ENCODE results near the gene ASPM. TPM values are rescaled to one million over a fixed set of nuclear protein-coding genes. Genes with fewer than 3 reads are reported as not detected.

Gene ASPM
- total and polyA plus RNA-seq, 9 of the 15 experiments (the other 6 are each of a cell fraction or from before 2014, with no cell fraction given), result 22.7 to 84.4 (median 46.4) TPM

- no peaks in the 10 kb centered on the region for H3K9me1 ChIP-seq (ENCODE audit: control insufficient read depth, insufficient read depth, low read length)
- in situ Hi-C loops (cut with MboI), result no loop called here
- no peaks in the 10 kb centered on the region for H3K9me3 ChIP-seq (replicated peaks; ENCODE audit: control insufficient read depth, insufficient read depth, low read depth, low read length)
- BruUV-seq (replicated peaks), result no TSS peak
- H3K4me2 ChIP-seq (ENCODE audit: insufficient read depth, low read length), result no peak overlapping the region
- no peak overlapping the region for H3K4me3 ChIP-seq
- ATAC-seq (no peak), DNase-seq (ENCODE audit: extremely low read depth in 1 of 4, low spot score in 3 of 4) (no peak), FAIRE-seq (no peak)
- H4K20me1 ChIP-seq (replicated peaks; ENCODE audit: control insufficient read depth, insufficient read depth, low read length), result no peaks in the 10 kb centered on the region
- CTCF ChIA-PET (ENCODE audit: low intra/inter-chr PET ratio), result interaction anchor here (0.7 kb wide), 1 partner anchor 1049 kb away, joined by 3 read pairs; no protein-coding TSS in a partner anchor
- H3K27me3 ChIP-seq (ENCODE audit: control insufficient read depth in 2 of 2, insufficient read depth in 2 of 2, low read length in 2 of 2), result no peaks in the 10 kb centered on the region
- H3K36me3 ChIP-seq (ENCODE audit: control insufficient read depth, insufficient read depth, low read length), result peaks cover 13% of the 10 kb centered on the region; the same call in 2 of the 3 replicates
- no peak overlapping the region for H2AFZ ChIP-seq (ENCODE audit: low read depth, low read length)
- POLR2A ChIA-PET, result no interaction called here
- H3K9ac ChIP-seq (ENCODE audit: insufficient read depth in 1 of 2, low read depth in 2 of 2, low read length in 2 of 2), result no peak overlapping the region
- intact Hi-C loops (cut with micrococcal nuclease), result loop anchor here (5.0 kb wide), 1 partner anchor 543 kb away; the partner anchor contains the start of gene CFH
- TF ChIP-seq RFX5 (IDR thresholded peaks at IDR 0.05; ENCODE audit: low read depth, low read length) (no peak), UBTF (IDR thresholded peaks at IDR 0.05; ENCODE audit: borderline replicate concordance in 1 of 2, low read depth in 2 of 2, low read length in 2 of 2) (no peak), PTTG1 (tag; IDR thresholded peaks at IDR 0.05; ENCODE audit: low read depth) (no peak), ZNF507 (tag; conservative IDR thresholded peaks at IDR 0.05) (no peak), GABPB1 (CRISPR knock-in tag; IDR thresholded peaks at IDR 0.05) (no peak), ZNF778 (CRISPR knock-in tag; IDR thresholded peaks at IDR 0.05) (no peak), RFX7 (CRISPR knock-in tag; IDR thresholded peaks at IDR 0.05) (no peak), ZNF184 (CRISPR knock-in tag; IDR thresholded peaks at IDR 0.05) (no peak), ZNF263 (CRISPR knock-in tag; IDR thresholded peaks at IDR 0.05; ENCODE audit: borderline replicate concordance) (no peak), BMI1 (IDR thresholded peaks at IDR 0.05; ENCODE audit: low read length) (no peak)
- H3K79me2 ChIP-seq (ENCODE audit: control insufficient read depth, insufficient read depth, low read length), result peaks cover 78% of the 10 kb centered on the region
- H3K27ac ChIP-seq (ENCODE audit: extremely low read depth, low read depth, low read length), result no peak overlapping the region
- 0 out of 5 replicates have a peak, but pooled peaks cover 0 to 3% of the 10 kb centered on the region in 2 experiments for H3K4me1 ChIP-seq (replicated peaks in 1 of 2; ENCODE audit: control insufficient read depth in 2 of 2, insufficient read depth in 2 of 2, low read length in 2 of 2)
Measured at GRCh38 chr1:197195100-197195499, 48.6 kb upstream of the ASPM start.
